BLaER1 (cell line): ENCODE measurements around the gene ALDH3A1.

Source experiments
- H3K27ac ChIP-seq: shearing (Covaris generic); formaldehyde crosslinking; 2 replicates; pipeline ENCODE4 v1.8.1; 2022
- H3K27me3 ChIP-seq: shearing (Covaris generic); formaldehyde crosslinking; 2 replicates; pipeline ENCODE4 v1.8.1; 2022
- H3K36me3 ChIP-seq: shearing (Covaris generic); formaldehyde crosslinking; 2 replicates; pipeline ENCODE4 v1.8.1; 2022
- H3K4me1 ChIP-seq: shearing (Covaris generic); formaldehyde crosslinking; 2 replicates; pipeline ENCODE4 v1.8.1; 2022
- H3K4me2 ChIP-seq: shearing (Covaris generic); formaldehyde crosslinking; 2 replicates; pipeline ENCODE4 v1.8.1; 2022
- H3K4me3 ChIP-seq: shearing (Covaris generic); formaldehyde crosslinking; 2 replicates; pipeline ENCODE4 v1.8.1; 2022
- H3K9ac ChIP-seq: shearing (Covaris generic); formaldehyde crosslinking; 2 replicates; pipeline ENCODE4 v1.8.1; 2022
- H3K9me3 ChIP-seq: shearing (Covaris generic); formaldehyde crosslinking; 2 replicates; pipeline ENCODE4 v1.8.1; 2022
- H4K20me1 ChIP-seq: shearing (Covaris generic); formaldehyde crosslinking; 2 replicates; pipeline ENCODE4 v1.8.1; 2022
- Cebpa-rat ChIP-seq: shearing (Covaris generic); IDR thresholded peaks from 2 replicates; pipeline ENCODE4 v1.8.1; 2022

ALDH3A1 gene

GRCh38 chr17:19706791-19707727 is 41.0 kb downstream of the ALDH3A1 start:
- H4K20me1 ChIP-seq = no peaks in the 10 kb centered on the region
- no peak for TF ChIP-seq Cebpa-rat
- H3K4me3 ChIP-seq = no peak overlapping the region
- H3K27ac ChIP-seq = no peak overlapping the region
- H3K27me3 ChIP-seq = no peaks in the 10 kb centered on the region
- H3K4me1 ChIP-seq = no peaks in the 10 kb centered on the region
- H3K36me3 ChIP-seq = no peaks in the 10 kb centered on the region
- no peak overlapping the region for H3K4me2 ChIP-seq
- H3K9ac ChIP-seq = no peak overlapping the region
- no peaks in the 10 kb centered on the region for H3K9me3 ChIP-seq

GRCh38 chr17:19705771-19706770 is 42.0 kb downstream of the ALDH3A1 start:
- Histone ChIP-seq H3K4me1 (no peaks in the 10 kb centered on the region), H3K9ac (no peak overlapping the region), H3K9me3 (no peaks in the 10 kb centered on the region), H3K4me3 (no peak overlapping the region), H3K4me2 (no peak overlapping the region), H3K27ac (no peak overlapping the region), H3K27me3 (no peaks in the 10 kb centered on the region), H3K36me3 (no peaks in the 10 kb centered on the region), H4K20me1 (no peaks in the 10 kb centered on the region)
- TF ChIP-seq Cebpa-rat = no peak

GRCh38 chr17:19705201-19705600 is 42.9 kb downstream of the ALDH3A1 start:
- Histone ChIP-seq H3K9me3 (no peaks in the 10 kb centered on the region), H3K4me3 (no peak overlapping the region), H3K27me3 (no peaks in the 10 kb centered on the region), H3K36me3 (no peaks in the 10 kb centered on the region), H3K9ac (no peak overlapping the region), H3K4me1 (no peaks in the 10 kb centered on the region), H4K20me1 (no peaks in the 10 kb centered on the region), H3K27ac (no peak overlapping the region), H3K4me2 (no peak overlapping the region)
- no peak for TF ChIP-seq Cebpa-rat

GRCh38 chr17:19703828-19704613 is 44.1 kb downstream of the ALDH3A1 start:
- H3K27ac ChIP-seq = no peak overlapping the region
- no peaks in the 10 kb centered on the region for H3K9me3 ChIP-seq
- no peak overlapping the region for H3K4me3 ChIP-seq
- no peak overlapping the region for H3K4me2 ChIP-seq
- H3K4me1 ChIP-seq = no peaks in the 10 kb centered on the region
- no peaks in the 10 kb centered on the region for H3K27me3 ChIP-seq
- no peak for TF ChIP-seq Cebpa-rat
- H3K9ac ChIP-seq = no peak overlapping the region
- no peaks in the 10 kb centered on the region for H4K20me1 ChIP-seq
- H3K36me3 ChIP-seq = no peaks in the 10 kb centered on the region

- Histone ChIP-seq H3K36me3 (no peaks in the 10 kb centered on the region), H3K4me2 (no peak overlapping the region), H3K9me3 (no peaks in the 10 kb centered on the region), H3K27ac (no peak overlapping the region), H3K4me3 (no peak overlapping the region), H3K9ac (no peak overlapping the region), H3K27me3 (no peaks in the 10 kb centered on the region), H4K20me1 (no peaks in the 10 kb centered on the region), H3K4me1 (no peaks in the 10 kb centered on the region)
- no peak for TF ChIP-seq Cebpa-rat
These were observed 44.8 kb downstream of the ALDH3A1 start for GRCh38 chr17:19703106-19703827.

- no peaks in the 10 kb centered on the region for H3K27me3 ChIP-seq
- no peaks in the 10 kb centered on the region for H3K4me1 ChIP-seq
- H3K4me2 ChIP-seq = no peak overlapping the region
- no peak for TF ChIP-seq Cebpa-rat
- no peaks in the 10 kb centered on the region for H3K9me3 ChIP-seq
- no peaks in the 10 kb centered on the region for H3K36me3 ChIP-seq
- H3K4me3 ChIP-seq = no peak overlapping the region
- H3K27ac ChIP-seq = no peak overlapping the region
- H4K20me1 ChIP-seq = no peaks in the 10 kb centered on the region
- H3K9ac ChIP-seq = no peak overlapping the region
These were observed 45.9 kb downstream of the ALDH3A1 start for GRCh38 chr17:19702217-19702641.
